OCI-M1 (cell line): ENCODE measurements around the gene ARAP1.

ENCODE experiments used
- DNase-seq: peaks from one replicate; lab custom pipeline; 2025; lab: John Stamatoyannopoulos, UW

The ARAP1 gene

GRCh38 chr11:72724851-72725723 lies 27.1 kb downstream of the ARAP1 start:
- peak; percentile 99 for DNase-seq

DNA sequence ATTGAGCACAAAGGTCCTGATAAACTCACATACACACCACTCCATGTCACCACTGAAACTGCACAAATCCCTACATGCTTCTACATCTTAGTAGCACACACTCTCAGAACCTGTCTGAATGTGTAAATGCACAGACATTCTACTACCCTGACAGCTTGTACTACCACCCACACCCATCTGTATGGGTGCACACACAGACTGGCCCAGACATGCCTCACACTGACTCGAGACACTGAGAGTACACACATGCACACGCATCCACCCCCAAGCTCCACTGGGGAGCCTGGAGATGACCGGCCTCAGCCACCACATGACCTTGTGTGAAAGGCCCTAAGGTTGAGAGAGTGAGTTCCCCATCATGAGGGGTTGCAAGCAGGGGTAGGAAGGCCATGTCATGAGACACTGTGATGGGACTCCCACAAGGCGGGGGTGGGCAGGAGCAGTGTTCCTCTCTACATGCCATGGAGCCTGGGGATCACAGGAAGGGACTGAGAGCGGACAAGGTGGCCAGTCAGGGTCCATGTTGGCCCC lies 28.1 kb downstream of the ARAP1 start:
- DNase-seq: no peak

GRCh38 chr11:72723508-72723907 lies 28.7 kb downstream of the ARAP1 start:
- no peak for DNase-seq

DNA sequence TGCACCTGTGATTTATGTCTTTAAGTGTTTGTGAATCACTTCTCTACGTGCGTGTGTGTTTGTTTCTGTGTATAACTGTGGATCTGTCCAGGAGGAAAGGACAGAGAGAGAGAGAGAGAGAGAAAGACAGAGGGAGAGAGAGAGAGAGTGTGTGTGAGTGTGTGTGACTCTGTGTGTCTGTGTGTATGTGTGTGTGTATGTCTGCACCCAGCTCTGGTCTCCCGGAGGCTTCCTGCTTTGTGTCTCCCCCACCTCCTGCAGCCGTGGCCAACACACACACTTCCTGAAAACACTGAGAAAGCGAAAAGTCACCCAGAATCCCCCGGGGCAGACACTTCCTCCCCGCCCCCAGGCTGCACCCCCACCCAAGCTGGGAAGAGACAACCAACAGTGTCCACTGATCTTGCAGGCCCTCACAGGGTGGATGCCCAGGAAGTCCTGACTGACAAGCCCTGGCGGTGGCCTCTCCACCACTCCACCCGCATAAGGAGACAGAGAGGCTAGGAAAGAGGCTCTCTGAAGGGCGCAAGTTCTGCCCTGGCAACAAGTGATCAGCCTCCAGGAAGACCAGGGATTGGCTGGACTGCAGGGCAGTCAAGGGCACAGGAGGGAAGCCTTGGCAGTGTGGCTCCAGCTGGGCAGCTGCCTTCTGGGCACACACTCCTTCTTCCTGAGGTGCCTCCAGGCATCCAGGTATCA lies 30.0 kb downstream of the ARAP1 start:
- peak; percentile 100 for DNase-seq

GRCh38 chr11:72721689-72722049 lies 30.5 kb downstream of the ARAP1 start:
- DNase-seq: peak; percentile 72

DNA sequence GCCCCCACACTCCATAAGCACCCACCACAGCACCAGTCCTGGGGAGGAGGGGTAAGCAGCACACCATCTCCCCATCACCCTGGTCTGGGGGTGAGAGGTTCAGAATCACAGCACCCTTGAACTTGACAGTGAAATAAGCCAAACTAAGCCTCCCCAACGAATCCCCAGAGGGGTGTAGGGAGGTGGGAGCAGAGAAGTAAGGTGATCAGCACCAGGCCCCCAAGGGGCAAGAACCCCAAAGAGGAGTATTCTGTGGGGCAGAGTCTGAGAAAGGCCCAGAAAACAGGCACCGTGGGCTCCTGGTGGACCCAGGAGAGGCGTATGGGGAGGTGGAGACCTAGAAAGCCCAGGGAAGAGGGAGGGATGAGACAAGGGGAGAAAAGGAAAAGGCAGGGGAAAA lies 30.9 kb downstream of the ARAP1 start:
- no peak for DNase-seq

GRCh38 chr11:72720784-72721183 lies 31.4 kb downstream of the ARAP1 start:
- no peak for DNase-seq

GRCh38 chr11:72720047-72720446 lies 32.2 kb downstream of the ARAP1 start:
- no peak for DNase-seq

GRCh38 chr11:72719551-72719950 lies 32.7 kb downstream of the ARAP1 start:
- DNase-seq: no peak

- DNase-seq: no peak
These were observed 33.1 kb downstream of the ARAP1 start for GRCh38 chr11:72719144-72719543.

DNA sequence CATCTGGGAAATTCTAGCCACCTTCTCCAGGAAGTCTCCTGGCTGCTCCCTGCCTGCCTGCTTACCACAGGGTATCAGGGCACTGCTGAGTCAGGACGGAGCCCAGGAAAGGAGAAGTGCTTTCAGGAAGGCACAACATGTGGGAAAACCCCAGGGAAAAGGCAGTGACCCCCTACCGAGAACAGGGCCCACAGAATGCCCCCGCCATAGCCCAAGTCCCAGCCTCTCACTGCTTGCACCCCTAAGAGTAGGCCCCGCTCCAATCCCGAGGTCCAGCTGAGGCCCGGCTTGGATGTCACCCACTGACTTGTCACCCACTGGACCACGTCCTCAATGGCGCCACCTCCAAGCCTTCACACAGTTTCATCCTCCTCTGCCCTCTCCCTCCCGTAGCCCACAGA lies 34.1 kb downstream of the ARAP1 start:
- DNase-seq: no peak

- DNase-seq: no peak
These were observed 35.3 kb downstream of the ARAP1 start for GRCh38 chr11:72716788-72717435.

- no peak for DNase-seq
These were observed 35.9 kb downstream of the ARAP1 start for GRCh38 chr11:72716290-72716689.

DNA sequence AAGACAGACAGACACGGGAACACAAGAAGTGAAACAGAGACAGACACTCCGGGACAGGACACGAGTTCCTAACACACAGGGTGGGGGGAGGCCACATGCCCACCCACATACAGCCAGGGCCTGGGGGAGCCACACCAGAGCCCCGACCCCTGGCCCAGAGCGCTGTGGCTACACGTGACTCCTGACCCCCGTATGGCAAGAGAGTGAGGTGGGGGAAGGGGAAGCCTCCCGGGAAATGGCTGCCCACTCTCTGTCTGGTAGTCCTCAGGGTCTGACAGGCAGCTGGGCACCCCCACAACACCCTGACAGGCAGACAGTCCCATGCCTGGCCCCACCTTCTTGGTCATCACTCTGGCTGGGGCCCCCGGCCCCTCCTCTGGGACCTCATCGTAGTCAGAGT lies 39.4 kb downstream of the ARAP1 start:
- no peak for DNase-seq

GRCh38 chr11:72712168-72712751 lies 39.9 kb downstream of the ARAP1 start:
- no peak for DNase-seq

DNA sequence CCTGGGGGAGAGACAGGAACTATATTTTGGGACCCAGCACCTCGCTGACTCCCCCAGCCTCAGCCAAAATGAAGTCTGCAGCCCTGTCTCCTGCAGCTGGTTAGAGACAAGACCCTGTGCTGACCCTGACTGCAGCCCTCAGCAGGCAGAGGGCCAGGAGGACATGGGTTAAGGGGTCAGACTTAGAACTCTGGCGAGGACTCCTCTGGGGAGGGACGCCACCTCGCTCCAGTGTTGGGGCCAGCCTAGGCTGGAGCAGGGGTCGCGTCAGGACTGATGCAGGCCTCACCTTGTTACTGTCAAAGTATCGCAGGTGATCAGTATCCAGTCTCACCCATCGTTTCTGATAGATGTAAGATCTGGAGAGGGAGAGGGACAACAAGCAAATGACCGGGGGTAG lies 41.1 kb downstream of the ARAP1 start:
- DNase-seq: no peak

DNA sequence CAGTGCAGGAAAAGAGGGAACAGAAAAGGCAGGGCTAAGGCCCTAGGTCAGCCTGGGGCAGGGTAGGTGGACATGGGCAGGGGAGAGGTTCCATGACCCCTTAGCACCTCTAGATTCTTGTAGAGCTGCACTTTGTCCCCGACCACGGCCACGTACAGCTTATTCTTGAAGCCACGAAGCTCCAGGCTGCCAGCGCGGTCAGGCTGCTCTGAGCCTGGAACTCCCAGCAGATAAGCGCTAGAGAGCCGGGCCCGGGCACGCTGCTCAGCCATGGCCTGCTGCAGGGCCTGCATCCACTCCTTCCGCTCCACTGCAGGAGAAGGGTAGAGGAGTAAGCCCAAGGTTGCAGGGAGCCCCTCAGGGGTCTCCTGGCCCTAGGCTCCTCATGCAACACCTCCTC lies 41.9 kb downstream of the ARAP1 start:
- no peak for DNase-seq

- DNase-seq: no peak
These were observed 42.5 kb downstream of the ARAP1 start for GRCh38 chr11:72709478-72710238.

DNA sequence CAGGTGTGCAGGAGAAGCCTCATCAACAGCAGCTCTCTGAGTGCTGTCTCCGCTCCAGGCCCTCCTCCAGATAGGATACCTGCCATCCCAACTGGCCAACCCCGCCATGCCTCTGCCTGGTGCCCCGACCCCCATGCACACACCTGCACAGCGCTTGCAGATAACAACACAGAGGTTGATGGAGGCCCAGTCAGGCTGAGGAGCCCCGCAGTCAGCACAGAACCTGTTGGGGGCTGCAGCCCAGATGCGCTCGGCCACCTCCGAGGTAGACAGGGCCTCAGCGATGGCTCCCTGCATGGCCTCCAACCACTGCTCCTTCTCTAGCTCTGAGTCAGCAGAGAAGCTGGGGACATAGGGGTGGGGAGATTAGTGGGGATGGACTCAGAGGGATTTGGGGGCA lies 45.2 kb downstream of the ARAP1 start:
- no peak for DNase-seq

DNA sequence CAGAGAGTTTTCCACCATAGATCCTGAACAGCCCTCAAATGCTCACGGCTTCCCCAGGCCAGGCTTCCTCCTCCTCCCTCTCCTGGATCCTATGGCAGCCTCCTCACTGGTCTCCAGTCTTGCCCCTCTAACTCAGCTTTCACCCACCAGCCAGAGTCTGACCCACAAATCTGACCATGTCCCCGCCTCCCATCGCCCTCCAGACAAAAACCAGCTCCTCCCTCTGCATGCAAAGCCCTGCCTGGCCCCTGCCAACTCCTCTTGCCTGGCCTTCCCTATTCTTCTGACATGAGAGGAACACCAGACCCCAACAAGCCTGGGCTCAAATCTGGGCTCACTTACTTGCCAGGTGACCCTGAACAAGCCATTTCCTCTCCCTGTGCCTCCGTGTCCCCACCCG lies 45.6 kb downstream of the ARAP1 start:
- no peak for DNase-seq
